Peyer's patch (tissue), 4 donors: Measurements from ENCODE around the gene HNRNPH1.

ENCODE experiments used
- POLR2A ChIP-seq, 2 donors: fragments of 450-650 bp; IDR thresholded peaks; one replicate each; pipeline ENCODE4 v1.5.1; 2017; ENCODE audit warnings: antibody characterized with exemption in 2 of 2, mild to moderate bottlenecking in 2 of 2, moderate library complexity in 2 of 2
- TF ChIP-seq, protein P1 (sequence below), 6 experiments: fragments of 450-650 bp in 4 of 6; fragments of 200-600 bp in 2 of 6; sonication (generic) in 1 of 6; IDR thresholded peaks; one replicate each; pipeline ENCODE4 v1.5.1; 2017 to 2019; ENCODE audit warnings: antibody characterized with exemption in 6 of 6, mild to moderate bottlenecking in 3 of 6, moderate library complexity in 1 of 6

DNA sequence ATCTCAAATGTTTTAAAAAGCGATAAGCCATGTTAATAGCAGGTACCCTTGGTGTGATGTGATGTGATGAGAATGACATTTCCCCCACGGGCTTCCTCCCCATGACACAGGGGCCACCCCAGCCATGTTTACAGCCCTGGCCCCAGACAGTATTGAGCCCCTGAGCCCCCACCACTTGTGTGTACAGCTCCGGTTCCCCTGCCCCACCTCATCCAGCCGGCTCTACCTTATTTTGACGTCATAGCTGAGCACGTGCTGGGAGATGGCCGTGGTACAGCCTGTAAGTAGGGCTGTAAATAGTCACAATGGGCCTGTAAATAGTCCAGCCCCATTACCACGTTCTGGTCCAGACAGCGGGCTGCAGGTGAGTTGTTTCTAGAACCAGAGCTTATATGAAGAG, 24.9 kb upstream of the HNRNPH1 start:
- TF ChIP-seq POLR2A (IDR thresholded peaks at IDR 0.05): no peak
- TF ChIP-seq, protein P1, sequence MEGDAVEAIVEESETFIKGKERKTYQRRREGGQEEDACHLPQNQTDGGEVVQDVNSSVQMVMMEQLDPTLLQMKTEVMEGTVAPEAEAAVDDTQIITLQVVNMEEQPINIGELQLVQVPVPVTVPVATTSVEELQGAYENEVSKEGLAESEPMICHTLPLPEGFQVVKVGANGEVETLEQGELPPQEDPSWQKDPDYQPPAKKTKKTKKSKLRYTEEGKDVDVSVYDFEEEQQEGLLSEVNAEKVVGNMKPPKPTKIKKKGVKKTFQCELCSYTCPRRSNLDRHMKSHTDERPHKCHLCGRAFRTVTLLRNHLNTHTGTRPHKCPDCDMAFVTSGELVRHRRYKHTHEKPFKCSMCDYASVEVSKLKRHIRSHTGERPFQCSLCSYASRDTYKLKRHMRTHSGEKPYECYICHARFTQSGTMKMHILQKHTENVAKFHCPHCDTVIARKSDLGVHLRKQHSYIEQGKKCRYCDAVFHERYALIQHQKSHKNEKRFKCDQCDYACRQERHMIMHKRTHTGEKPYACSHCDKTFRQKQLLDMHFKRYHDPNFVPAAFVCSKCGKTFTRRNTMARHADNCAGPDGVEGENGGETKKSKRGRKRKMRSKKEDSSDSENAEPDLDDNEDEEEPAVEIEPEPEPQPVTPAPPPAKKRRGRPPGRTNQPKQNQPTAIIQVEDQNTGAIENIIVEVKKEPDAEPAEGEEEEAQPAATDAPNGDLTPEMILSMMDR (IDR thresholded peaks at IDR 0.05): no peak
